ENCODE results near the gene WDR43.
A peak's percentile ranks its signal among the peaks of the same experiment; 100 is the strongest.

WDR43 gene

DNA sequence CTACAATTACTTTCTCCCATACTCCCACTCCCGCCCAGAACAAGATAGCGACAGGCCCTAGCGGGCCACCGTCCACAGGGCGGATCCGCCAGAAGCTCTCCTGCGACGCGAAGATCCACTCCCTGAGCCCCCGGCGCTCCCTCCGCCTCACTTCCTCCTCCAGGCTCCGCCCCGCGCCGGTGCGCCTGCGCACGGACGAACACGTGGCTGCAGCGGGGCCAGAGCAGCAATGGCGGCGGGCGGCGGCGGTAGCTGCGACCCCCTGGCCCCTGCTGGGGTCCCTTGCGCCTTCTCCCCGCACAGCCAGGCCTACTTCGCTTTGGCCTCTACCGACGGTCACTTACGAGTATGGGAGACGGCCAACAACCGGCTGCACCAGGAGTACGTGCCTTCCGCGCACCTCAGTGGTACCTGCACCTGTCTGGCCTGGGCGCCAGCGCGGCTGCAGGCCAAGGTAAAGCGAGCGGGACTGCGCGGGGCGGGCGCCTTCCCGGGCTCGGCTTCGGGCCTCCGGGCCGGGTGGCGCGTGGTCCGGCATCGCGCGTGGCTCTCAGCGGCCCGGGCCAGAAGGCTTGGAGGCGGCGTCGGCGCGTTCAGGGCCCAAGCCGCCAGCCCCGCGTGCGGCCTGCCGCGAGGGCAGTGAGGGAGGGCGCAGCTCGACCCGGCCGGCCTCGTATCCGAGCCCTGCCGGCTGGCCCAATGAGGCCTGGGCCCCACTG lies at the start of gene WDR43:
Gene WDR43 (plus strand): TSS at position 198 of the 719 bp plus-strand sequence. CDS start 32 bp downstream, at position 230.
- DNase-seq (ENCODE audit: low spot score): peak; percentile 98

- DNase-seq (ENCODE audit: low spot score): no peak
Observed at GRCh38 chr2:28855193-28855592, 39.3 kb upstream of the WDR43 start.

DNA sequence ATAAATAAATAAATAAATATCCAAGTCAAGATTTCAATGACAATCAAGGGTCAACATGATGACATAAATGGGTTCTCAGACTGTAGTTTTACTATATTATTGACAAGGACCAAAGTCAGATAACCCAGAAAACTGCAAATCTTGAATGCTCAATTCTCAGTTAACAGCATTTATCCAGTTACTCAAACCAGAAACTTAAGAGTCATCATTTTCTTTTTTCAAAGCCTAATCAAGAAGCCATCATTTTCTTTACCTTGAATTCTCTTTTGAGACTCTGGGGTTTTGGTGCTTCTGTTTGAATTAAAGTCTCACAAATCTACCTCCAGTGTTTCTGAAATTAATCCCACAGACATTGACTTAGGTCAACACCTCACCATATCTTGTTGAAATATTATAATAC lies 38.5 kb upstream of the WDR43 start:
- no peak for DNase-seq (ENCODE audit: low spot score)

- DNase-seq (ENCODE audit: low spot score): peak; percentile 36
Observed at GRCh38 chr2:28868611-28869010, 25.9 kb upstream of the WDR43 start.

- peak; percentile 47 for DNase-seq (ENCODE audit: low spot score)
Observed at GRCh38 chr2:28869494-28870145, 24.8 kb upstream of the WDR43 start.

DNA sequence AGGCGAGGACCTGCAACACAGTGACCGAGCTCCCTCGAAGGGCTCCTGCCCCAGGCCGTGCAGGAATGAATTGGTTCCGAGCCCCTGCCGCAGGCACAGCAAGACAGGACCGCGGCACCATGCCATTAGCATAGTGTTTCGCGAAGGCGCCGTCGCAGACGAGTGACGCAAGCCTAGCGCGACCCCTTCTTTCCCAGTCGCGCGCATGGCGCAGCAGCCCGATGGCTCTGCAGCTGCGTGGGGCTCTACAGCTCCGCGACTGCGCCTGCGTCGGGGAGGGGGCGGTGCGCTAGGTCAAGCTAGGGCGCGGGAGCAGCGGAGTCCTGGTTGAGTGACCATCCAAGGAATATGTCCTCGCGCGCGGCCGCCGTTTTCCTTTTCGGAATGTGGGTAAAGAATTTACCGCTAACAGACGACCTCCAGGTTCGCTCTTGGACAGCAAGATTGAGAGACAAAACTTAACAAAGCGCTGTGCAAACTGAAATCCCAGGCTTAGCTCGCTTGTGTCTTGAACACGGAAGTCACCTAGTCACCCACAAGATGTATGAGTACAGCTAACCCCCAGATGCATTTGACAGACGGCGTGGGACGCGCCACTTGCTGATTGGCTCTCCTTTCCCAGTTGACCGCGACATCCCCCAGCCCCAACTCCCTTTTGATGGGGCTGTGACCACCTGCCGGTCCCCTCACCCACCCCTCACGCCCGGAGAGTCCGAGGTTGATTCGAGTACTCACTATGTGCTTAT lies 24.1 kb upstream of the WDR43 start, which contains the start of gene TRMT61B:
Gene TRMT61B (minus strand): TSS at position 164 of the 746 bp plus-strand sequence. CDS start 32 bp downstream, at position 132.
- peak; percentile 97 for DNase-seq (ENCODE audit: low spot score)

- DNase-seq (ENCODE audit: low spot score): no peak
Observed at GRCh38 chr2:28871620-28872019, 22.8 kb upstream of the WDR43 start.

- DNase-seq (ENCODE audit: low spot score): no peak
Observed at GRCh38 chr2:28880193-28880592, 14.3 kb upstream of the WDR43 start.

GRCh38 chr2:28893488-28893887 lies 979 bp upstream of the WDR43 start:
- DNase-seq (ENCODE audit: low spot score): no peak

- DNase-seq (ENCODE audit: low spot score): no peak
Observed at GRCh38 chr2:28895189-28895893, 874 bp downstream of the WDR43 start.

DNA sequence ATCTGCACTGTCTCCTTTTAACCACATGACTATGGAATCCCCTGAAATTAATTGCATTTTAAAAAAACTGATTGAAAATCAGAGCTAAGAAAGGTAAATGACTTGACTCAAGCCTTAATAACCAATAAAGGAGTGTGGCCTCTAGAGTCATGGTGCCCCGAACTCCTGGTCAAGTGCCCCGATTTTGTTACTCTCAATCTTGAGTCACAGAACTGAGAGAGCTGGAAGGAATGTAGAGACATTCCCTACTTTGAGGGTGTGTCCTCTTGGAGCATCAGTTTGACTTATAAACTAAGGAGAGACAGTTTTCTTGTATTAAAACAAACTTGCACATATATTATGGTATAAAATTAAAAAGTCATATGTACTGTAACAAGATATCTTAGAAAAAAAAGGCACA lies 2.4 kb downstream of the WDR43 start:
- no peak for DNase-seq (ENCODE audit: low spot score)

DNA sequence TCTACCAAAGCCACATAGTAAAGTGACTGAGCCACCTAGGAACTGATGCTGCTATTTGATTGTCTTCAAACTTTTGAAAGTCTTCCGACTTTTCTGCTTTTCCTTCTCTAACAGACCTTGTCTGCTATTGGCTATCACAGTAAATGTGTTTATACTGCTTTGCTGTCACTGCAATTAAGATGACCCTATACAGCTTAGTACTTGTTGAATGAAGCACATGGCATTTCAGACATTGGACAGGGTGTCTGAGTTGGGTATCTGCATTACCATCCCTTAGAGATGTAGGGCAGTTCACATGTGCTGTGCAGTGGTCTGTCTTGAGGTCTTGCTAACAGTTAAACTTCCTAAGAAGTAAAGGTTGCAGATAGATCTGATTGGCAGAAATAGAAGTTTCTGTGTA lies 3.6 kb downstream of the WDR43 start:
- DNase-seq (ENCODE audit: low spot score): no peak

DNA sequence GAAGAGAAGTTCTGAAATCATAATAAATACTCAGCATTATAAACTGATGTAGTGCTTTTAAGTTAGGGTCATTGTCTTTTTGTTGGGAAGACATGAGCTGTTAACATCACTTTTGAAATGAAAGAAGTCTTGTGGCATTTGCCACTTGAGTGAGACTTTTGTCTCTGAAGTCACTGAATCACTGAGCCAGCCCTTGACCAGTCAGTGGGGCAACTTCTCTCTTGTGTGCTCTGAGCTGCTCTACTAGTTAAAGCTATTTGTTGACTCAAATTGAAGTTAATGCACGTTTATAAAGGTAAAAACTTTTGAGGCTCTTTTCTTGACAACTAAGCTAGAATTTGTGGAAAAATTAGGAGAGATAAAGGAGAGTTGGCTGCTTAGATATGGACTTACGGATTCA lies 6.7 kb downstream of the WDR43 start:
- no peak for DNase-seq (ENCODE audit: low spot score)

GRCh38 chr2:28901841-28902240 lies 7.4 kb downstream of the WDR43 start:
- no peak for DNase-seq (ENCODE audit: low spot score)

- no peak for DNase-seq (ENCODE audit: low spot score)
Observed at GRCh38 chr2:28902584-28902983, 8.1 kb downstream of the WDR43 start.

- no peak for DNase-seq (ENCODE audit: low spot score)
Observed at GRCh38 chr2:28904295-28904694, 9.8 kb downstream of the WDR43 start.

- no peak for DNase-seq (ENCODE audit: low spot score)
Observed at GRCh38 chr2:28904802-28905457, 10.5 kb downstream of the WDR43 start.

DNA sequence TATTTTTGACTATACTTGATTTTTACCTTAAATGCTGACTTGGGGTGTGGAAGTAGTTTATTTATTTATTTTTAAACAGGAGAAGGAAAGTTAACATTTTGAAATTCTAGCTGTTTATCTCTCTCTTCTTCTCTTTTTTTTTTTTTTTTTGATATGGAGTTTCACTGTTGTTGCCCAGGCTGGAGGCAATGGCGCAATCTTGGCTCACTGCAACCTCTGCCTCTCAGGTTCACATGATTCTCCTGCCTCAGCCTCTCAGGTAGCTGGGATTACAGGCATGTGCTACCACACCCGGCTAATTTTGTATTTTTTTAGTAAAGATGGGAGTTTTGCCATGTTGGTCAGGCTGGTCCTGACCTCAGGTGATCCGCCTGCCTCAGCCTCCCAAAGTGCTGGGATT lies 11.1 kb downstream of the WDR43 start:
- DNase-seq (ENCODE audit: low spot score): no peak

DNA sequence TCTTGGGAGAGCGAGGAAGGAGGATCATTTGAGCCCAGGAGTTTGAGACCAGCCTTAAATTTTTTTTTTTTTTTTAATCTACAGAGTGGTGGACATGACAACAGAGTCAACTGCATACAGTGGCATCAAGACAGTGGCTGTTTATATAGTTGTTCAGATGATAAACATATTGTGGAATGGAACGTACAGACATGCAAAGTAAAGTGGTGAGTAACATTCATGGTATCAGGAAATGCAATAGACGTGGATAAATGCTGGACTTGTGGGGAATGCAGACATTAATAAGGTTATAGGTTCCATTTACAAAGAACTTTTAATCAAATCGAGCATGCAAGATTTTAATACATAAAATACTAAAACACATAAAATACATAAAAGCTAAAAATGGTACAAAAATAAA lies 11.9 kb downstream of the WDR43 start:
- no peak for DNase-seq (ENCODE audit: low spot score)

- DNase-seq (ENCODE audit: low spot score): no peak
Observed at GRCh38 chr2:28906821-28907220, 12.4 kb downstream of the WDR43 start.

DNA sequence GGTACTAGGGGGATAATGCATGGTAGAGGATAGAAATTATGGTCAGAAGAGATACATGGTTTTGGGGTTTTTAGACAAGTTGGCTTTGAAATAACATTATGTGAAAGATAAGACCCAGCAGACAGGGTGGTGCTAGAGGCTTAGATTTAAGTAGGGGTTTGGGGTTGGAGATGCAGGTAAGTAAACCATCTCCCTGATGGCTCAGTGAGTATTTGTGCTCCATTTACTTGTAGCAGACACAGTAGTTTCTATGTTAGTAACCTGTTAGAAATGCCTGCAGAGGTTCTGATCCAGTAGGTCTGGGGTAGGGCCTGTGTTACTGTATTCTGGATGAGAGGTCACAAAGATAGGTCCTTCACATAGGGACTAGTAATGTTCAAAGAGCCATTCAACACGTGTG lies 13.7 kb downstream of the WDR43 start:
- no peak for DNase-seq (ENCODE audit: low spot score)
